Natural killer cell (primary cell): ENCODE data around the gene SRP54. TPM values are rescaled to one million over a fixed set of nuclear protein-coding genes. Genes with fewer than 3 reads are reported as not detected.

Source experiments
- ATAC-seq, 3 donors: fragments of 150-1000 bp in 2 of 3; fragments of 200-7000 bp in 1 of 3; cut with Tn5 transposase; 1 replicate in 1 of 3; 2 replicates in 2 of 3; pipeline ENCODE4 v1.10.0; 2021; ENCODE audit warnings: mild to moderate bottlenecking in 2 of 3, moderate library complexity in 2 of 3
- DNase-seq, 2 donors: peaks; one replicate each; pipeline versions ENCODE4 v3.0.0 to v3.0.0-alpha.2; 2013 to 2021; ENCODE audit warnings: mixed read lengths in 1 of 2
- H3K27ac ChIP-seq: one replicate; pipeline ENCODE4 v1.5.1; 2013; ENCODE audit warnings: mild to moderate bottlenecking, low read length
- H3K27me3 ChIP-seq: one replicate; pipeline ENCODE4 v1.6.1; 2013; ENCODE audit warnings: low read length; ENCODE audit not compliant: control insufficient read depth, insufficient read depth
- H3K36me3 ChIP-seq: one replicate; pipeline ENCODE4 v1.6.1; 2013; ENCODE audit warnings: low read length; ENCODE audit not compliant: control insufficient read depth, insufficient read depth
- H3K4me1 ChIP-seq: one replicate; pipeline ENCODE4 v1.6.1; 2013; ENCODE audit warnings: low read length; ENCODE audit not compliant: control insufficient read depth, insufficient read depth
- H3K4me3 ChIP-seq: one replicate; pipeline ENCODE4 v1.5.1; 2013; ENCODE audit warnings: low read length
- H3K9me3 ChIP-seq: one replicate; pipeline ENCODE4 v1.6.1; 2013; ENCODE audit warnings: low read length; ENCODE audit not compliant: control insufficient read depth, insufficient read depth
- H3K27ac Mint-ChIP-seq, 2 donors: one replicate each; pipeline ENCODE4 v1.8.0; 2022; ENCODE audit warnings: mild to moderate bottlenecking in 2 of 2, mixed read lengths in 2 of 2, moderate library complexity in 1 of 2
- H3K27me3 Mint-ChIP-seq, 2 donors: one replicate each; pipeline ENCODE4 v1.8.0; 2022; ENCODE audit warnings: low read depth in 2 of 2, mixed read lengths in 2 of 2
- H3K36me3 Mint-ChIP-seq: one replicate; pipeline ENCODE4 v1.8.0; 2022; ENCODE audit warnings: mixed read lengths
- H3K4me1 Mint-ChIP-seq, 2 donors: one replicate each; pipeline ENCODE4 v1.8.0; 2022; ENCODE audit warnings: mixed read lengths in 2 of 2
- H3K4me3 Mint-ChIP-seq: one replicate; pipeline ENCODE4 v1.8.0; 2022; ENCODE audit warnings: mild to moderate bottlenecking, moderate library complexity, mixed read lengths
- H3K9me3 Mint-ChIP-seq, 2 donors: one replicate each; pipeline ENCODE4 v1.8.0; 2022; ENCODE audit warnings: mixed read lengths in 2 of 2
- WGBS: methylation state at CpG from one replicate; pipeline ENCODE4 v1.1.7; 2013; ENCODE audit warnings: missing lambda C conversion rate; ENCODE audit not compliant: insufficient coverage; 5-methylcytosine and 5-hydroxymethylcytosine counted together
- intact Hi-C: fragments of 100-400 bp; cut with micrococcal nuclease; formaldehyde crosslinking; loops from one replicate; pipeline ENCODE4 v1.14.2; 2022
- total RNA-seq, 4 donors: library from RNA; stranded (reverse); fragments of 120-200 nt in 1 of 4; gene quantifications; one replicate each; pipeline versions ENCODE4 v1.2.3 to v1.2.4, GENCODE V29; 2013 to 2022
- TF ChIP-seq, protein P1 (sequence below): fragments of 200-600 bp; IDR thresholded peaks from one replicate; pipeline ENCODE4 v1.8.0; 2022; ENCODE audit warnings: antibody characterized with exemption

SRP54 gene
- total RNA-seq, 3 donors from 2014 or later (not counting 1 experiment from before 2014, with no cell fraction given) = 41.2 to 63.2 (median 48.8) TPM

DNA sequence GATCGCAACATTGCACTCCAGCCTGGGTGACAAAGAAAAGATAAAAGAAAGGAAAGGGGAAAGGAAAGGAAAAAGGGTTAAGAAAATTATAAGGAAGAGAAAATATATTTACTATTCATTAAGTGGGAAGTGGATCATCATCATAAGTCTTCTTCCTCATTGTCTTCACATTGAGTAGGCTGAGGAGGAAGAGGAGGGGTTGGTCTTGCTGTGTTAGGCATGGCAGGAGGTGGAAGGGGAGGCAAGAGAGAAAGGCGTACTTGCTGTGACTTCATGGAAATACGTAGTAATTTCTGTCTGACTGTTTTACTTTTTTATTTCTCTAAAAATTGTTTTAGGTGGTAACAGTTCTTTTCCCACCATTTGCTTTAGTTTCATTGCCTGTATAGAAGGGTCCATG, 89.4 kb downstream of the SRP54 start:
- Mint-ChIP-seq H3K27me3 (no peaks in the 10 kb centered on the region), H3K36me3 (peaks cover 13% of the 10 kb centered on the region), H3K27ac (no peak overlapping the region), H3K4me3 (no peak overlapping the region), H3K4me1 (no peaks in the 10 kb centered on the region), H3K9me3 (no peaks in the 10 kb centered on the region)
- ATAC-seq = no peak
- TF ChIP-seq, protein P1, sequence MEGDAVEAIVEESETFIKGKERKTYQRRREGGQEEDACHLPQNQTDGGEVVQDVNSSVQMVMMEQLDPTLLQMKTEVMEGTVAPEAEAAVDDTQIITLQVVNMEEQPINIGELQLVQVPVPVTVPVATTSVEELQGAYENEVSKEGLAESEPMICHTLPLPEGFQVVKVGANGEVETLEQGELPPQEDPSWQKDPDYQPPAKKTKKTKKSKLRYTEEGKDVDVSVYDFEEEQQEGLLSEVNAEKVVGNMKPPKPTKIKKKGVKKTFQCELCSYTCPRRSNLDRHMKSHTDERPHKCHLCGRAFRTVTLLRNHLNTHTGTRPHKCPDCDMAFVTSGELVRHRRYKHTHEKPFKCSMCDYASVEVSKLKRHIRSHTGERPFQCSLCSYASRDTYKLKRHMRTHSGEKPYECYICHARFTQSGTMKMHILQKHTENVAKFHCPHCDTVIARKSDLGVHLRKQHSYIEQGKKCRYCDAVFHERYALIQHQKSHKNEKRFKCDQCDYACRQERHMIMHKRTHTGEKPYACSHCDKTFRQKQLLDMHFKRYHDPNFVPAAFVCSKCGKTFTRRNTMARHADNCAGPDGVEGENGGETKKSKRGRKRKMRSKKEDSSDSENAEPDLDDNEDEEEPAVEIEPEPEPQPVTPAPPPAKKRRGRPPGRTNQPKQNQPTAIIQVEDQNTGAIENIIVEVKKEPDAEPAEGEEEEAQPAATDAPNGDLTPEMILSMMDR = no peak
- no peak overlapping the region for H3K27ac ChIP-seq
- intact Hi-C loops = no loop called here
- H3K27me3 ChIP-seq = no peaks in the 10 kb centered on the region
- H3K36me3 ChIP-seq = peaks cover 11% of the 10 kb centered on the region
- no peaks in the 10 kb centered on the region for H3K4me1 ChIP-seq
- no peaks in the 10 kb centered on the region for H3K9me3 ChIP-seq
- WGBS = 95% methylated on average over 2 of the region's 3 CpGs
- DNase-seq = no peak
- H3K4me3 ChIP-seq = no peak overlapping the region

DNA sequence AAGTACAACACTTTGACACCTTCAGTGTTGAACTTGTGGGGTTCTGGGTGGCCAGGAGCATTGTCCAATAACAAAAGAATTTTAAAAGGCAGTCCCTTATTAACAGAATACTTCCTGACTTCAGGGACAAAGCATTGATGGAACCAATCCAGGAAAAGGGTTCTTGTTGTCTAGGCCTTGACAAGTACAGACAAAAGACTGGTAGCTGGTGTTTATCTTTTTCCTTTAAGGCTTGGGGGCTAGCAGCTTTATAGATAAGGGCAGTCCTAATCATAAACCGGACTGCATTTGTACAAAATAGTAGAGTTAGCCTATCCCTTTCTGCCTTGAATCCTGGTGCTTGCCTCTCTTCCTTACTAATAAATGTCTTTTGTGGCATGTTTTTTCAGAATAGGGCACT, 90.7 kb downstream of the SRP54 start:
- H3K27ac Mint-ChIP-seq = no peak overlapping the region
- no peak overlapping the region for H3K4me3 Mint-ChIP-seq
- no peaks in the 10 kb centered on the region for H3K27me3 ChIP-seq
- H3K4me1 Mint-ChIP-seq = no peaks in the 10 kb centered on the region
- no peaks in the 10 kb centered on the region for H3K27me3 Mint-ChIP-seq
- DNase-seq = no peak
- peaks cover 4% of the 10 kb centered on the region for H3K36me3 Mint-ChIP-seq
- no peak overlapping the region for H3K27ac ChIP-seq
- no peak overlapping the region for H3K4me3 ChIP-seq
- TF ChIP-seq, protein P1 = no peak
- H3K36me3 ChIP-seq = peaks cover 11% of the 10 kb centered on the region
- intact Hi-C loops = no loop called here
- no peaks in the 10 kb centered on the region for H3K9me3 ChIP-seq
- H3K9me3 Mint-ChIP-seq = no peaks in the 10 kb centered on the region
- no peak for ATAC-seq
- no CpG with 5 or more reads among the region's 1 CpG for WGBS
- H3K4me1 ChIP-seq = no peaks in the 10 kb centered on the region

DNA sequence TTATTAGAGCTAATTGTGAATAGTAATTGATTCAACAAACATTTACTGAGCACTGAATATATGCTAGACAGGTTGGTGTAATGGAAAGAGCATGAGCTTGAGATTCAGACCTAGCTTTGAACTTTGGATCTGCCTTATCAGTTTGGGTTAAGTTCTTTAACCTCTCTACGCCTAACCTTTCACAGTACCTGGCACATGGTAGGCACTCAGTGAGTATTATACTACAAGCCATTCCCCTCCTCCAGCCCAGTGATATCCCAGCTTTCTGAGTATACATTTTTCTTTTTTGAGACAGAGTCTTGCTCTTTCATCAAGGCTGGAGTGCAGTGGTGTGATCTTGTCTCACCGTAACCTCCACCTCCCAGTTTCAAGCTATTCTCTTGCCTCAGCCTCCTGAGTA, 95.3 kb downstream of the SRP54 start:
- Mint-ChIP-seq H3K4me1 (no peaks in the 10 kb centered on the region), H3K27ac (no peak overlapping the region), H3K4me3 (no peak overlapping the region), H3K36me3 (no peaks in the 10 kb centered on the region), H3K27me3 (no peaks in the 10 kb centered on the region), H3K9me3 (no peaks in the 10 kb centered on the region)
- 100% methylated on average over 2 of the region's 2 CpGs for WGBS
- intact Hi-C loops = no loop called here
- Histone ChIP-seq H3K27ac (no peak overlapping the region), H3K4me1 (no peaks in the 10 kb centered on the region), H3K9me3 (no peaks in the 10 kb centered on the region), H3K36me3 (peaks cover 39% of the 10 kb centered on the region), H3K4me3 (no peak overlapping the region), H3K27me3 (no peaks in the 10 kb centered on the region)
- TF ChIP-seq, protein P1 = no peak
- ATAC-seq (no peak), DNase-seq (no peak)

Other genes starting within 250 kb of the SRP54 start
- gene BAZ1A, start 107.6 kb upstream of the SRP54 start, total RNA-seq = 10 to 100 TPM; 54.6 to 89.5 (median 64.6) TPM
- 100 to 1,000 TPM in 1 of 3 donors, 10 to 100 TPM in 2; 73.8 to 131 (median 79.6) TPM for gene FAM177A1, start 63.3 kb downstream of the SRP54 start, total RNA-seq
- 10 to 100 TPM; 41.5 to 49.7 (median 48.3) TPM for gene PPP2R3C, start 139.0 kb downstream of the SRP54 start, total RNA-seq
- gene PRORP, start 139.6 kb downstream of the SRP54 start, total RNA-seq = 10 to 100 TPM; 18.3 to 35.8 (median 20.5) TPM